ENCODE measurements around the gene GRHPR.
"Not testable (repeated sequence)": the region's sequence is repeated elsewhere in the genome, so short reads cannot be mapped to it uniquely, and the experiment has no call there.

The GRHPR gene

DNA sequence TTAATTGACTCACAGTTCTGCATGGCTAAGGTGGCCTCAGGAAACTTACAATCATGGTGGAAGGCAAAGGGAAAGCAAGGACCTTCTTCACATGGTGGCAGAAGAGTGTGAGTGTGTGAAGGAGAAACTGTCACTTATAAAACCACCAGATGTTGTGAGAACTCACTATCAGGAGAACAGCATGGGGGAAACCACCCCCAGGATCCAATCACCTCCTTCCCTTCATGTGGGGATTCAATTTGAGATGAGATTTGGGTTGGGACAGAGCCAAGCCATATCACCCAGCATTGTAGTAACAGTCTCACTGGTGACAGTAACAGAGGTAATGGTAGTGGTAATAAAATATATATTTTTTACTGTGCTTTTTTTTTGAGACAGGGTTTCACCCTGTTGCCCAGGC, 24.6 kb downstream of the GRHPR start:
- no peak for DNase-seq (ENCODE audit: low spot score)

DNA sequence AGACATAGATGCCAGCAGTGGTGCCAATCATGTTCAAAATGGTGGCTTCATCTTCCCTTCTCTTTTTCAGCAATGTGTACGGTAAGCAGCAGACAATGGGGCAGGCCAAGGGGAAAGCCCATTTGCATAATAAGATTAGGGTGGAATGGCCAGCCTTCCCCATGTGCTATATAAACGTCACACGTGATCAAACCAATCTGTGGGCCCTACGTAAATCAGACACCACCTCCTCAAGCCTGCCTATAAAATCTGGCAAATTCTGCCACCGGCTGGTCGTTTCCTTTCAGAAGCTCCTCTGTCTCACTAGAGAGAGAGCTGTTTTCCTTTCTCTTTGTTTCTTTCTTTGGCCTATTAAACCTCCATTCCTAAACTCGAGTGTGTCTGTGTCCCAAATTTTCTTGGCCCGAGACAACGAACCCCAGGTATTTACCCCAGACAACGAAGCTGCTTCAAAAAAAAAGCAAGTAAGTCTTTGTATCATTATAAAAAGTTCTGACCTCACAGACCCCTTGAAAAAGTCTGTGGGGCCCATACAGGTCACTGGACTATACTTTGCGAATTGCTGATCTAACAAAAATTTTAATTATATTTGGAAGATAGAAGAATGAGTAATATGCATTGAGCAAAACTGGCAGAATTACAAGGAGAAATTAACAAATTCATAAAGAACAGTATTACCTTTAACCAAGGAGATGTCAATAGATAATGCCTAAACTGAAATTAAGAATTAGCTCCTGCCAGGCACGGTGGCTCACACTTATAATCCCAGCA, 27.6 kb downstream of the GRHPR start:
- DNase-seq (ENCODE audit: low spot score) = no peak

DNA sequence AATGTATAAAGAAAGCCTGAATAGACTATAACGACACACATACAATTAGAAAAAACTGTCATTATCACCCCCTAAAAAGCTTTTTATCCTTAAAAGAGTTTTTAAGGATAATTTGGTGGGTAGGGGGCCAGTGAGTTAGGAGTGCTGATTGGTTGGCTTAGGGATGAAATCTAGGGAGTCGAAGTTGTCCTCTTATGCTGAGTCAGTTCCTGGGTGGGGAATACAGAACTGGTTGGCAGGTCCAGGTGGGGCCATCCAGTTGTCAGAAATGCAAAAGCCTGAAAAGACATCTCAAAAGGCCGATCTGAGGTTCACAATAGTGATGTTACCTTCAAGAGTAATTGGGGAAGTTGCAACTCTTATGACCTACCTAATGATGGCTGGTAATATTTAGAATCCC, 29.1 kb downstream of the GRHPR start:
- DNase-seq (ENCODE audit: low spot score) = no peak

DNA sequence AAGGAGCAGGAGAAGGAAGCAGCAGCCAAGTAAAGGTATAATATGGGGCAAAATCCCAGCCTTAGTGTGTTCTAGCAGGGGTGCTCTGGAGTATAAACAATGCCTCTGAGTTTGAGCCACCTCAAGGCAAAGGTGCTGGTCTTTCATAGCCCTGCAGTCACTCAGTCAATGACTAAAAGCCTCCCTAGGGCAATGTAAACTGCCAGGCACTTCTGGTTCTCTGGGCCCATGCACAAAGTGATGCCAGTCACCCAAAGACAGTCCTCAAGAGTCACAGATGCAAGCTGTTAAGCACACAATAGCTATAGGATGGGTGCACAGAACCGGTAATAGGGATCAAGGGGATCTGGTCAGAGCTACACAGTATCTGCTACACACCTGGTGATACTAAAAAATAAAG, 30.1 kb downstream of the GRHPR start:
- DNase-seq (ENCODE audit: low spot score) = no peak

DNA sequence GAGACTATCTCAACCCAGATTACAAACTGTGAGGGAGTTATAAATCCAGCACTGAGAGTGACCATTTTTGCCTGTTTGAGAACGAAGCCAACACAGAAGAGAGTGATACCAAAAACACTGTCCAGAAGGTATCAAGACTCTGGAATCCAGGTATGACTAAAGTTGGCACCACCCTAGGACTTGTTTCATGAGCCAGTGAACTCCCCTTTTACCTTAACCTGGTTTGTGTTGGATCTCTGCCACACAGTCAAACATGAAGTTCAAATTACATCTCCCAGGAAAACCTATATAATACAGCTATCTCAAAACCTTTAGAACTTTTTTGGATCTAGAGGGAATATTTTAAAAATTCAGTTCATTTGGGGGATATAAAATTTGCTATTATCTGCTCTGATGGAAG, 31.3 kb downstream of the GRHPR start:
- DNase-seq (ENCODE audit: low spot score) = peak; percentile 16

DNA sequence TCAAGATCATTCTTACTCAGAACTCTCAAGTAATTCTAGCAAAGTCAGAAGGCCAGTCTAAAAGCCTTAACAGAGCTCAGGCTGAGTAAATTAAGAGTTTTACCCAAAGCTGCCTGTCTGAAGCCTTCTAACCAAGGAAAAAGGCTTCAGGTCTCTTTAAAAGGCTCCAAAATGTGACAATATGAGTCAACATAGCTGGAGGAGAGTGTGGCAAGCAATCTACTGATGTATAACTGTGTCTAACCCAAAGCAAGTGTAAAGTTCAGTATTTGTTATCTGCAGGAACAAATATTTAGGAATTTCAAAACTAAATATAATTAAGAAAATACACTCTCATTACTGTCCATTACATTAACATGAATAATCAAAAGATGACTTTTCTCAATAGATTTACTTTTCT, 31.7 kb downstream of the GRHPR start:
- no peak for DNase-seq (ENCODE audit: low spot score)

DNA sequence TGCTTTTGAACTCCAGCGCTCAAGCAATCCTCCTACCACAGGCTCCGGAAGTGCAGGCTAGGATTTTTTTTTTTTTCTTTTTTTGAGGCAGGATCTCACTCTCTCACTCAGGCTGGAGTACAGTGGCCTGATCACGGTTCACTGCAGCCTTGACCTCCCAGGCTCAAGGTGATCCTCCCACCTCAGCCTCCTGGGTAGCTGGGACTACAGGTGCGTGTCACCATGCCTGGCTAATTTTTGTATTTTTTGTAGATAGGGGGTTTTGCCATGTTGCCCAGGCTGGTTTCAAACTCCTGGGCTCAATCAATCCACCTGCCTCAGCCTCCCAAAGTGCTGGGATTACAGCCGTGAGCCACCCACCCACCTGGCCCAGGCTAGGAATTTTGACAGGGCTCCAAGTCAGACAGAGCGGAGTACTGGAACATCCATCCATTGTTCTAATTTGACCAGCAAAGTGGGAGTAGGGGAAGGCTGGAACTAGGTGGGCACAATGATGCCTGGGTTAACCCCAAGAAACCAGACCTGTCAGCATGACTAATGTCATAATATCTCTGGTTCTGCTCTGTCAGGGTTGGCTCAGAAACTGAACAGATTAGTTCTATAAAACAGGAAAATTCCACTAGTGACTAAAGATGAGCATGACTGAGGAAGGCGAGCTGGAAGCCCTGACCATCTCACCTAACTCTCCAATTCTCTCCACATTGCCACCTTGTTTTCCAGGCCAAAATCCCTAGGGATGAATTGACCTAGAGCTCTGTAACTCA, 33.6 kb downstream of the GRHPR start:
- no peak for DNase-seq (ENCODE audit: low spot score)

DNA sequence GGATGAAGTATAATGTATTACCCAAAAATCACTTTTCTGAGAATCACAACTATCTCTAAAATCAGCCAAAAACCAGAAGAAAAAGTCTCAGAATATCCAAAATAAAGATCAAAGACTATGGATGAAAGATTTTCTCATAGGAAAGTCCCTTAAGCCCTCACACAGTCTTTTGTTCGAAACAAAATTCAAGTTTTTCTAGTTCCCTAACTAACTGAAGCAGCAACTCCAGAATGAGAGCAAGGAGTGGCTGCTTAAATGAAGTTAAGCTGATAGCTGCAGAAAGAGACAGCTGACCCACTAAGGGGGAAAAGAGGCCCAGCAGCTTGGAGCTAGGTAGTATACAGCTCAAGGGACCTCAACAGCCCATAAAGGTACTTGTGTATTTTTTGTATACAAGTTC, 34.3 kb downstream of the GRHPR start:
- DNase-seq (ENCODE audit: low spot score) = no peak

DNA sequence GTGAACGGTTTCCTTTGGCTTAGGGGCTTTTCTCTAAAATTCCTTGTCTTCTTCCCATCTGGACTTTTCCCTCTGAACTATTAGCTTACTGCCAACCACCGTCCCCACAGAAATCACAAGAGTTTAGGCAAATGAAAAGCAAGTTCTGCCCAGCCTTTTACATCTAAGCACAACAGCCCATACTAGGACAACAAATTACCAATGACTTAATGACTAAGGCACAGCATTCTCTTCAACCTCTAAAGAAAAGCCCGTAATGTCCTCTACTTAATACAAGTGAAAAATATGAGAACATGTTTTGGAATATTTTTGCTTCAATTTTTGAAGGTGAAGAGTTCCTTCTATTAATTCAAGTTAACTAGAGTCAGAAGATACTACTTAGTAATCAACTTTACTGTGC, 41.5 kb downstream of the GRHPR start:
- no peak for DNase-seq (ENCODE audit: low spot score)

DNA sequence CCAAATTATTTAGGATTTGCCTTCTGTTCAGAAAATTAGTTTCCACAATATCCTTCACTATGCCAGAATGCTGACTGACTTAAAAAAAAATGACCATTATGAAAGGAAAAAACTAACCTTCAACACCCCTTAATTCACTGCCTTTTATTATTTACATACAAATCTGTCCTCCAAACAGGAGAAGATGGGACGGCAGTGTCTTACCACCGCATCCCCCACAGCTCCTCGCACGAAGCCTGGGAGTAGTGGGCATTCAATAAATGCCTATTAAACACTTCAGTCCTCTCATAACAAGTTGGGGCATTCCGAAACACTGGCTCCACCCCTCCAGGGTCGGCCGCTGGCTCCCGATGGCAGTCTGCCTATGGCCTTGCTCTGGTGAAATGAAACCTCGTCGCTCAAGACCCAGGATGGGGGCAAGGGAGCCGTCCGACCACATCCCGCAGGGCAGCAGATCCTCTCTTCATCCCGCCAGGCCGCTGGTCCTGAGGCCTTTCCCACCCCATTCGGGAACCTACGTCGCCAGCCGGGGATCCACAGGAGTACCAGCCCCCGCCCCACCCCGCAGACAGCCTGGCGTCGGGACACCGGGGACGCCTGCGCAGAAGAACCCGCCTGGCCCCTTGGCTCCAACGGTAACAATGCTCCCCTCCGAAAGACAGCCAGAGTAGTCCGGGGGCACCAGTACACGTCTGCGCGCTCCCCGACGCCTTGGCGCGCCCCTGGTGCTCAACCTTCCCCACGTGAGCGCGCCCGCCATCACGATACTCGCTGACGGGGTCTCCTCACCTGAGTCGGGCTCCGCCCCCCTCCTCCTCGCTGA, 42.1 kb downstream of the GRHPR start:
- DNase-seq (ENCODE audit: low spot score) = peak; percentile 58

DNA sequence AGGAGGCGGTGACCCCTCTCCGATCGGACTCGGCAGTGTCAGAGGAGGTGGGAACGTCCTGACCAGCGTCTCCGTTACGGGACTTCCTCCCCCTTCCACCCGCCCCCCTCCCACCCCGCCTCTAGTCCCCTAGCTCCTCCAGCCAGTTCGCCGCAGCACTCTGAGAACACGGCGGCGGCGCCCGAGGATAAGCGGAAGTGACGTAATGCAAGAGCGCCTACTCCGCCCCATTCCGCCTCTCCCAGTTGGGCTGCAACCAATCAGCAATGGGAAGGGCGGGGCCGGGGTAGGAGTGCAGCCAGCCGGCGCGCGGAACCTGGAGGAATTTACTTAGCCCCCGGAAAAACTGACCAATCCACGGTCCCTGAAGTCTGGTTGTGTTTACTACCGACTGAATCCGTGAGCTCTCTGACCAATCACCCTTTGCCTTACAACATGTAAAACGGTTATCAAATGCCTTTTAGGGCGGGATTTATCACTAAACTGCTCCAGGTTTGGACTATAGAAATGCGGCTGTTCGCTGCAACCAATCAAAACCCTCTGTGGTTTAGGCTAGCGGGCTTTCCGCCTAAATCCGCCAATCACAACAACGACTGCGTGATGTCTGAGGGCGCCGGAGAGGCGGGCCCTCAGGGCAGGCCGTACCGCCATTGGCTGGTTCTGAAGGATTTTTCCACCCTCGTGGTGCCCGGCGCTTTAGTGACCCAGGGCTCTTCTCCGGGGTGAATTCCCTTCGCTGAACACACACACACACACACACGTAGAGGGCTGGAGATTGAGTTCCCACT, 42.9 kb downstream of the GRHPR start, which contains the start of gene ZBTB5:
TSS of gene ZBTB5 (minus strand) at position 202 of the 788 bp plus-strand sequence. CDS start 22,899 bp downstream, outside the sequence.
- DNase-seq (ENCODE audit: low spot score) = peak; percentile 98

DNA sequence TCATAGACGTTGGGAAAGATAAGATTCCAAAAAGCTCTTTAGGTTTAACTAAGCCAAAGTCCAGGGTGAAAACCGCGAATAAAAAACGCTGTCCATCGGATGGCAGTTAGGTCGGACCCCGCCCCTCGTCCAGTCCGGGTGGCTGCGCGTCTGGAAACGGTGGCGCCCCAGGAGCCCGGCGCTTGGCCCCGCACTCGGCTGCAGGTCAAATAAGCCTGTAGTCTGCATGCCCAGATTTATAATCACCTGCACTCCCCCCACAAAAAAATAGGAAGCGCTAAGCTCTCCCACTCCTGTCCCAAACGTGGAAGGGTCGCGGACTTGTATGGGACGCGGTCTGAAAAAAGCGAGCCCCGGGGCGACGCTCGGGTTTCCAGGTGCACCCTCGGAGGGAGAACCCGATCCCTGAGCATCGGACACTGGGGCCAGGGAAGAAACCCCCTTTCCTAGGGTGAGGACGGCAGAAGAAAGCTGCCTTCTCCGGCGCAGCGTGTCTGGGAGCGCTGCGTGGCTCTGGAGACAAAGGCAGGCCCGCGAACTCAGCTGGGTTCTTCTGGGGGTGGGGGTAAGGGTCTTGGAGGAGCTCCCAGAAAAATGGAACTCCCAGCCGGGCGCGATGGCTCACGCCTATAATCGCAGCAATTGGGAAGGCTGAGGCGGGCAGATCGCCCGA, 43.7 kb downstream of the GRHPR start:
- DNase-seq (ENCODE audit: low spot score) = peak; percentile 85

DNA sequence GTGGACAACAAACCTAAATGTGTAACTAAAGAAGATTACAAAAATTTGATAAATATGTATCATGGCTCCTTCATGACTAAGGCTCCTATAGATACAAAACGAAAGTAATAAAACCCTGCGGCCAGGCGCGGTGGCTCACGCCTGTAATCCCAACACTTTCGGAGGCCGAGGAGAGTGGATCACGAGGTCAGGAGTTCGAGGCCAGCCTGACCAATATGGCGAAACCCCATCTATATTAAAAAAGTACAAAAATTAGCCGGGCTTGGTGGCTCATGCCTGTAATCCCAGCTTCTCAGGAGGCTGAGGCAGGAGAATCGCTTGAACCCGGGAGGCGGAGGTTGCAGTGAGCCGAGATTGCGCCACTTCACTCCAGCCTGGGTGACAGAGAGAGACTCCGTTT, 45.0 kb downstream of the GRHPR start:
- DNase-seq (ENCODE audit: low spot score) = peak; percentile 59

DNA sequence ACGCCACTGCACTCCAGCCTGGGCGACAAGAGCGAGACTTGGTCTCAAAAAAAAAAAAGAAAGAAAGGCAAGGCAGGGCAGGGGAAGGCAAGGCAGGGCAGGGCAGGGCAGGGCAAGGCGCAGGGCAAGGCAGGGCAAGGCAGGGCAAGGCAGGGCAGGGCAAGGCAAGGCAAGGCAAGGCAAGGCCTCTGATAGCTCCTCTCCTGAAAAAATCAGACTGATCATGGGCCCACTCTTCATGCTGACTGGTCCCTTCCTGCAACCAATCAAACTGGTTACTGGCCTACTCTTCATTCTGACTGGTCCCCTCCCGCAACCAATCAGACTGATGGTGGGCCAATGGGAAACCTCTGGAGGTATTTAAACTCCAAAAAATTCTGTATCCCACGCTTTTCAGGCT, 46.1 kb downstream of the GRHPR start:
- DNase-seq (ENCODE audit: low spot score) = peak; percentile 39

DNA sequence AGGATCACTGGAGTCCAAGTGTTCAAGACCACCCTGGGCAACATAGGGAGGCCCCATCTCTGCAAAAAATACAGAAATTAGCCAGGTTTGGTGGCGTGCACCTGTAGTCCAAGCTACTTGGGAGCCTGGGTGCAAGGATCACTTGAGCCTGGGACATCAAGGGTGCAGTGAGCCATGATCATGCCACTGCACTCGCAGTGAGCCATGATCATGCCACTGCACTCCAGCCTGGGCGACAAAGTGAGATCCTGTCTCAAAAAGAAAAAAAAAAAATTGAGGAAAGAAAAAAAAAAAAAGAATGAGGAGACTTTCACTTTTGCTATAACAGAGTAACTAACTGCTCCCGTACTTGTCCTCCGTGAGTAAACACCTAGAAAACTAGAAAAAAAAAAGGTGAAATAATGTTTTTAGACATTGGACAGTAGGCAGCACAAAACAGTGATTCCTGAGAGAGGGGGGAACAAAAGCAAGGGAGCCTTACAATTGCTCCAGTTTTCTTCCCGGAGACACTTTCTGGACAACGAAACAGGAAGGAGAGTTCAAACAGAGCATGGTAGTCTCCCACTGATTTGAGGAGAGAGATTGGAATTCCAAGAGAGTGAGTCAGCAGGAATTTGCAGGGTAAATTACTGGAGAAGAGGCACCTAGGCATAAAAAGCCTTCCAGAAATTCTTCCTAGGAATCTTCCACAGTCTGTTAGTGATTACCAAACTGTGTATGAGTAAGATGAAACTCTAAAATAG, 49.6 kb downstream of the GRHPR start:
- DNase-seq (ENCODE audit: low spot score) = peak; percentile 92

DNA sequence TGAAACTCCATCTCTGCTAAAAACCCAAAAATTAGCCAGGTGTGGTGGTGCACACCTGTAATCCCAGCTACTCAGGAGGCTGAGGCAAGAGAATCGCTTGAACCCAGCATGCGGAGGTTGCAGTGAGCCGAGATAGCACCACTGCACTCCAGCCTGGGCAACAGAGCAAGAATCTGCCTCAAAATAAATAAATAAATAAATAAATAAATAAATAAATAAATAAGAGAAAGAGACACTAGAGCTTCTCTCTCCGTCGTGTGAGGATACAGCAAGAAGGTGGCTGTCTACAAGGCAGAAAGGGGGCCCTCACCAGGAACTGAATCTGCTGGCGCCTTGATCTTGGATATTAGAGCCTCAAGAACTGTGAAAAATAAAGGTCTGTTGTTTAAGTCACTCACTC, 51.5 kb downstream of the GRHPR start:
- not testable (repeated sequence) for DNase-seq (ENCODE audit: low spot score)

DNA sequence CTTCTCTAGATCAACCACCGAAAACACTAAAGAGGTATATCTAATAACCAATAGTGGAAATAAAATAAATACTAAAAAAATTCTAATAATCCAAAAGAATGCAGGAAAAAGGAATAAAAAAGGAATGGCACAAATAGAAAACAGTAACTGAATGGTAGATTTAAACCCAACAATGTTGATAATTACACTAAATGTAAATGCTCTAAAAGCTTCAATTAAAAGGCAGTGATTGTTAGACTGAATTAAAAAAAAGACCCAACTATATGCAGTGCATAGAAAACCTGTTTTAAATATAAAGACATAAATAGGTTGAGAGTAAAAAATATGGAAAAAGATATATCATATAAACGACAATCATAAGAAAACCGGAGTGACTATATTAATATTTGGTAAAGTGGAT, 51.9 kb downstream of the GRHPR start:
- no peak for DNase-seq (ENCODE audit: low spot score)

DNA sequence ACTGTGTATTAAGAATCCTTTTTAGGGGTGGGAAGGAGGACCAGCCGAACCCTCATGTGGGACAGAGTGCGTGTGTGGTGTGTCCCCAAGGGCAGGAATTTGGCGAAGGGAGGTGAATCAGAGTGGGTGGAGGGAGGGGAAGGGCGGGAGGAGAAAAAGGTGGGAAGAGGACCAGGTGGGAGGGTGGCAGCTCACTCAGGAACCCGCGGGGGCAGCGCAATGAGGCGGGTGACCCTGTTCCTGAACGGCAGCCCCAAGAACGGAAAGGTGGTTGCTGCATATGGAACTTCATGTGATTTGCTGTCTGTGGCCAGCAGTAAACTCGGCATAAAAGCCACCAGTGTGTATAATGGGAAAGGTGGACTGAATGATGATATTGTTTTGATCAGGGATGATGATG, 54.4 kb downstream of the GRHPR start:
- no peak for DNase-seq (ENCODE audit: low spot score)

DNA sequence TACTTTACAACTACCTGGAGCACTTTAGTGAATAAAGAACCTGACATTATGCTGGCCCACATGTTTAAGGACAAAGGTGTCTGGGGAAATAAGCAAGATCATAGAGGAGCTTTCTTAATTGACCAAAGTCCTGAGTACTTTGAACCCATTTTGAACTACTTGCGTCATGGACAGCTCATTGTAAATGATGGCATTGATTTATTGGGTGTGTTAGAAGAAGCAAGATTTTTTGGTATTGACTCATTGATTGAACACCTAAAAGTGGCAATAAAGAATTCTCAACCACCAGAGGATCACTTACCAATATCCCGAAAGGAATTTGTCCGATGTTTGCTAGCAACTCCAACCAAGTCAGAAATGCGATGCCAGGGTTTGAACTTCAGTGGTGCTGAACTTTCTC, 54.9 kb downstream of the GRHPR start:
- peak; percentile 16 for DNase-seq (ENCODE audit: low spot score)

DNA sequence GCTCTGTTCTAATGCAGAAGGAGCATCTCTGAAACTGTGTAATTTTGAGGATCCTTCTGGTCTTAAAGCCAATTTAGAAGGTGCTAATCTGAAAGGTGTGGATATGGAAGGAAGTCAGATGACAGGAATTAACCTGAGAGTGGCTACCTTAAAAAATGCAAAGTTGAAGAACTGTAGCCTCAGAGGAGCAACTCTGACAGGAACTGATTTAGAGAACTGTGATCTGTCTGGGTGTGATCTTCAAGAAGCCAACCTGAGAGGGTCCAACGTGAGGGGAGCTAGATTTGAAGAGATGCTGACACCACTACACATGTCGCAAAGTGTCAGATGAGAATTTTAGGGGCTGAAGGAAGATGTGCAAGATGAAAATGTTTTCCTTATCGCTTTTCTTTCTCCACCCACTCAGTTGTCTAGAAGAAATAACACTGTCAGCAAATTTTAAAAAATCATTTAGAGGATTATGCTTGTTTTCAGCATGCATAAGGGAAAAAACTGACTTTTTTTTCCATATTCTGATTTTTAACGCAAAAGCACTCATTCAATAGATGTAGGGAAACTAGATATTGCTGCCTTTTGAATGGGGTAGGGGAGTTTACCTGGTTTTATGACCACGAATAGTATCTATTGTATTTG, 55.6 kb downstream of the GRHPR start:
- DNase-seq (ENCODE audit: low spot score) = not testable (repeated sequence)

All from LoVo (cell line).